Fibroblast of the aortic adventitia (primary cell): ENCODE measurements around the gene ARHGAP10. TPM values are rescaled to one million over a fixed set of nuclear protein-coding genes. Genes with fewer than 3 reads are reported as not detected.

ENCODE experiments used
- DNase-seq: peaks from one replicate; pipeline ENCODE4 v3.0.0-alpha.2; 2010; ENCODE audit warnings: low read depth
- H3K4me3 ChIP-seq: 2 replicates; pipeline ENCODE4 v1.5.1; 2011; ENCODE audit warnings: low read depth, mild to moderate bottlenecking, control low read depth, low read length, moderate library complexity
- total RNA-seq: library from RNA; depleted of rRNA; stranded (reverse); fragments of >200 nt; gene quantifications from 2 replicates; pipeline ENCODE4 v1.2.3, GENCODE V29; 2012; ENCODE audit warnings: low replicate concordance
- TF ChIP-seq, protein P1 (sequence below): IDR thresholded peaks from 2 replicates; pipeline ENCODE4 v1.5.1; 2011; ENCODE audit warnings: mild to moderate bottlenecking, low read length, control low read depth, inconsistent platforms; ENCODE audit not compliant: insufficient read depth

The ARHGAP10 gene
- total RNA-seq, 1 donor: 45.0 TPM

DNA sequence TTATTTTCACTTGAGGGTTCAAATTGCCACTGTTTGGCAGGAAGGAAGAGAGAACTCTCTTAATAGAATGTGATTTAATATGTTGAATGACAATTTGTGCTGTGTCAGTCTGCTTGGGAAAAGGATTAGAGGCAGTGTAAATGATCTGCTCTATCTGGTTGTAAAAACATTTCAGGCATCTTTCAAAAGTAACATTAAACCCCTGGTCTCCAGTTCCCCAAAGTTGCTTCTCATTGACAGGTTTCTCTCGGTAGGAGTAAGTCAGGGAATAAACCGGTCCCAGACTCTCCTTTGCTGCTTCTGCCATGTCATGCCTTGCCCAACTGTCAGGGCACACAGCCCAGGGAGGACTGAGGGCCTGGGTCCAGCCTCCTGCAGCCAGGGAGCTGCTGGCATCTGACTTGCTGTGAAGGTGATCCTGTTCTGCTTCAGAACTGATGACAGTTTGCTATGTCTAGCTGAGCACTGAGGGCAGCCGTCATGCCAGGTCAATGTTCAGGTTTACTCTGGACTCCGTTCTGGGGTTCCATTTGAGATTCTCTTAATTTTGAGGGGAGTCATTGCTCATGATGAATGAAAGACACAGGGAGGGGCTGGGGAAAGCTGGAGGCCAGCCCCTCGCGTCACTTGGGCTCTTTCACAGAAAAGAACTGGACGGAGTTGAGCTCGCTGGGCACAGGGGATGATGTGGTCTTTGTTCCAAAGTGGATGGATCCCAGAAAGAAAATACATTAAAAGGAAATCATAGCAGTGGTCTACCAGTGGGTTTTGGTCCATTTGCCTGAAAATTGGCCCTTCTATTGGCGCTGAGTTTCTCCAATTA is 312.4 kb downstream of the ARHGAP10 start:
- TF ChIP-seq, protein P1, sequence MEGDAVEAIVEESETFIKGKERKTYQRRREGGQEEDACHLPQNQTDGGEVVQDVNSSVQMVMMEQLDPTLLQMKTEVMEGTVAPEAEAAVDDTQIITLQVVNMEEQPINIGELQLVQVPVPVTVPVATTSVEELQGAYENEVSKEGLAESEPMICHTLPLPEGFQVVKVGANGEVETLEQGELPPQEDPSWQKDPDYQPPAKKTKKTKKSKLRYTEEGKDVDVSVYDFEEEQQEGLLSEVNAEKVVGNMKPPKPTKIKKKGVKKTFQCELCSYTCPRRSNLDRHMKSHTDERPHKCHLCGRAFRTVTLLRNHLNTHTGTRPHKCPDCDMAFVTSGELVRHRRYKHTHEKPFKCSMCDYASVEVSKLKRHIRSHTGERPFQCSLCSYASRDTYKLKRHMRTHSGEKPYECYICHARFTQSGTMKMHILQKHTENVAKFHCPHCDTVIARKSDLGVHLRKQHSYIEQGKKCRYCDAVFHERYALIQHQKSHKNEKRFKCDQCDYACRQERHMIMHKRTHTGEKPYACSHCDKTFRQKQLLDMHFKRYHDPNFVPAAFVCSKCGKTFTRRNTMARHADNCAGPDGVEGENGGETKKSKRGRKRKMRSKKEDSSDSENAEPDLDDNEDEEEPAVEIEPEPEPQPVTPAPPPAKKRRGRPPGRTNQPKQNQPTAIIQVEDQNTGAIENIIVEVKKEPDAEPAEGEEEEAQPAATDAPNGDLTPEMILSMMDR: no peak
- no peak for DNase-seq
- H3K4me3 ChIP-seq: no peak overlapping the region

DNA sequence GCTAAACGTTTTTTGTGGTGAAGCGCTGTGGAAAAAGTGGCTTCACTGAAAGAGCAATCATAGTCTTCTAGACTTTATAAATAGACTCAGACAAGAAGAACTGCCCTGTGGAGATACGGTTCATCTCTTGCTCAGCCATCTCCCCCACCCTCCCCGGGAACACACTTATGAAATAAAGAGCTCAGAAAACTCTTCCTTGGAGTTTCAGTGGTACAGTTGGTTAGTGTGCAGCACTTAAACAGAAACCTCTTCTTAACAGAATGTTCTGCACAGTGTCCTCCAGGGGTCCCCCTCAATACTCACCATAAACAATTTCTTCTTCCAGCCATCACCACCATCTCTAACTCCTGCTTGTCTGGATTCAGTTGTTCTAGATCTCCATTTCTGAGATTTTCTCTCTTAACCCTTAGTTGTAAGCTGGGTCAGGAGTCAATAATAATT is 313.0 kb downstream of the ARHGAP10 start:
- TF ChIP-seq, protein P1: peak; percentile 26
- peak; percentile 38 for DNase-seq
- no peak overlapping the region for H3K4me3 ChIP-seq

DNA sequence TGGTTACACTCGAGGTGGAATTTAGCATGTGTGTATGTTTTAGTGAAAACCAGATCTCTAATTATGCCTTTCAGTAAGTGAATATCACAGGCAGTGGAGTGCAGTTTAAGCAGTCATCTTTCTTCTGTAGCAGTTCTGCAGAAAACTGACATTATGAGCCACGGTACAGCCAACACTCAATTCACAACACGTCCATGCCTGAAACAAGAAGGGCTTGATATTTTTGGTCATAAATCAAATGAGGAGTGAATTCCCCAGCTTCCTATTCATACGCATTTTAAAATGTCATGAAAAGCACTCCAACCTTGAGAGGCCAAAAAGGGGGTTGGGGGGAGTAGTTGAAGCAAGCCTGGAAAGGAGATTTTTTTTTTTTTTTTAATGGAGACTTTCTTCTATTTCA is 316.7 kb downstream of the ARHGAP10 start:
- TF ChIP-seq, protein P1: no peak
- no peak for DNase-seq
- no peak overlapping the region for H3K4me3 ChIP-seq

DNA sequence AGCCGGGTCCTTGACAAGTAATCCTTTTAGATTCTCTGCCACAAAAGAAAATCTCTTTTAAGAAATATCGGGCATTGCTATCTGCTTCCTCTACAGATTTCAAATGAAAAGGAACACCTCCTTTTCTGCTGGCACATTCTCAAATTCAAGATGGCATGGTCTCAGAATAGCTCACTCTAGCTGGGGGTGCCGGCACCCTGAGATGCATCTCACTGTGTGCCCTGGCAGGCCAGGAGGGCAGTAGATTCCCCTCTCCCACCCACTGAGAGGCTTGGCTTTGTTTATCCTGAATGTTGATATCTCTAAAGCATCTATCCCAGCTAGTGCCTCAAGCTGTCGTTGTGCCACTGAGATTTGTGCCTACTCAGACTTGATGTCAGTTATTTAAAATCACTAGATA is 319.5 kb downstream of the ARHGAP10 start:
- TF ChIP-seq, protein P1: no peak
- DNase-seq: no peak

DNA sequence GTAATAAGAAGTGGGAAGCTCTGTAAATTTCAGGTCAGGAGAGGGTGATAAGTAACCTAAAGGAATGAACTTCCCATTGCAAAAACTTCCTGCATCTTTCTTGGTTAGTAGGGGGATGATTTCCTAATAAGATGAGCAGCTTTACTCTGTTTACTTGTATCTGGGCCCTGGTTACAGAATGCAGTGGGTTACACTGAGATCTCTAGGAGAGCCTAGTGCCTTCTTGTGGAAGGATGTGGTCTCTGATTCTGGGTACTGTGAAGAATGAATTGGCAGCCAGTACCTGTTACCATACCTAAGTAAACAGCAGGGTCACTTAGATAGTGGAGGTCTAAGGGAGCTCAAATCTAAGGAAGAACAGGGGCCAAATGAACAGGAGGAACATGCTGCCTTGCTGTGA is 320.6 kb downstream of the ARHGAP10 start:
- DNase-seq: no peak
- H3K4me3 ChIP-seq: no peak overlapping the region

More for the DNA sequence above, 319.5 kb downstream of the ARHGAP10 start:
- H3K4me3 ChIP-seq: no peak overlapping the region

DNA sequence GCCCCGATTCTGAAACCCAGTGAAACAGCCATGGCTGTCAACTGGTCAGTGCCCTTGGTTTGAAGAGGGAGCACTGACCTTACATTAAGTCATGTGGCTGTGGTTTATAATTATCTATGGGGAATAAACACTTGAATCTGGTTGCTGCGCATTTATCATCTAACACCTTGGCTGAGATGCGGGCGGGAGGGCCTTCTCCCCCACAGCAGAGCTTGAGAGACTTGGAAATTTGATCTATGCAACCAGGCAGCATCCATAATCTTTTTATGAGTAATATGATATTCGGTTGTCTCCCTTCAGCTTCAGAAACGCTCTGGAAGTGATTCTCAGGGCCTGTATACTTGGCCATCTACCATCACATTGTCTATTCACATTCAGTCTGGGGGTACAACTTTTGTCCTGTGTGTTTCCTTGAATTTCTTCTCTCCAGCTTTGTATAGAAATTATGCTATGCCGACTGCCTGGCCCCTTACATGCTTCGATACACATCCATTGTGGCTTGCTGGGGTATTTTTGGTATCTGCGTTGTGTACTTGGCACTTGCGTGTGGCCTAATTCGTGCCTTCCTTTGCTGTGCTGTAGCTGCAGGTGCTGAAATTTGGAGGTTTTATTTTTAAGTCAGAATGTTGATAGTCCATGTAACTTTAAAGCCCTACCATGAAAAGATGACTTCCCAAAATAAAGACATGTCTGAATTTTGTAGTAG is 321.6 kb downstream of the ARHGAP10 start:
- TF ChIP-seq, protein P1: no peak
- H3K4me3 ChIP-seq: no peak overlapping the region
- DNase-seq: no peak

More for the DNA sequence above, 320.6 kb downstream of the ARHGAP10 start:
- TF ChIP-seq, protein P1: no peak
